H1 (cell line): ENCODE measurements around the gene NEUROD6. TPM values are rescaled to one million over a fixed set of nuclear protein-coding genes. Genes with fewer than 3 reads are reported as not detected.

Experiments used
- CTCF ChIA-PET: fragments of 300-600 bp; sonication (Branson Sonifier 250); formaldehyde crosslinking; loops from one replicate; lab custom pipeline; 2021; ENCODE audit not compliant: partially characterized antibody; lab: Charles Lee
- POLR2A ChIA-PET: fragments of 300-600 bp; sonication (Branson Sonifier 250); formaldehyde crosslinking; loops from one replicate; lab custom pipeline; 2021; ENCODE audit warnings: inconsistent platforms; ENCODE audit not compliant: partially characterized antibody; lab: Charles Lee
- DNase-seq, 2 experiments: peaks; one replicate each; pipeline versions ENCODE4 v3.0.0 to v3.0.0-alpha.2; 2010 to 2022; ENCODE audit warnings: low spot score in 2 of 2, low read depth in 1 of 2, mixed read lengths in 1 of 2
- FAIRE-seq: peaks from 2 replicates; lab custom pipeline; 2011; peaks lifted over from hg19 to GRCh38; lab: Jason Lieb, UNC
- H2AFZ ChIP-seq: 2 replicates; pipeline ENCODE4 v1.8.1; 2012; ENCODE audit warnings: low read length, inconsistent platforms
- H2AK5ac ChIP-seq: 2 replicates; pipeline ENCODE4 v1.6.1; 2013; ENCODE audit warnings: low read depth, low read length
- H2BK120ac ChIP-seq: replicated peaks from 2 replicates; pipeline ENCODE3; 2013; ENCODE audit warnings: low read depth, low read length, inconsistent platforms
- H2BK12ac ChIP-seq: 2 replicates; pipeline ENCODE4 v1.6.1; 2013; ENCODE audit warnings: low read depth, low read length
- H2BK15ac ChIP-seq: 2 replicates; pipeline ENCODE4 v1.6.1; 2013; ENCODE audit warnings: low read length
- H2BK20ac ChIP-seq: 2 replicates; pipeline ENCODE4 v1.6.1; 2013; ENCODE audit warnings: low read length
- H2BK5ac ChIP-seq: 2 replicates; pipeline ENCODE4 v1.6.1; 2013; ENCODE audit warnings: low read depth, low read length
- H3K14ac ChIP-seq: 2 replicates; pipeline ENCODE4 v1.6.1; 2013; ENCODE audit warnings: inconsistent platforms; ENCODE audit not compliant: insufficient read length
- H3K18ac ChIP-seq: 2 replicates; pipeline ENCODE4 v1.6.1; 2013; ENCODE audit warnings: low read length; ENCODE audit errors: extremely low read depth
- H3K23ac ChIP-seq: 2 replicates; pipeline ENCODE4 v1.6.1; 2013; ENCODE audit warnings: inconsistent platforms; ENCODE audit not compliant: insufficient read length
- H3K23me2 ChIP-seq: 2 replicates; pipeline ENCODE4 v1.6.1; 2013; ENCODE audit warnings: low read depth, low read length
- H3K27ac ChIP-seq: 2 replicates; pipeline ENCODE4 v1.6.1; 2011; ENCODE audit warnings: low read depth, low read length, inconsistent platforms
- H3K27me3 ChIP-seq, 4 experiments: replicated peaks in 1 of 4; 1 replicate in 1 of 4; 2 replicates in 3 of 4; pipeline versions ENCODE4 v1.6.1 to v1.8.1; 2011 to 2013; ENCODE audit warnings: low read length in 3 of 4, mild to moderate bottlenecking in 3 of 4, inconsistent platforms in 2 of 4, mixed read lengths in 2 of 4, moderate library complexity in 1 of 4; ENCODE audit not compliant: control insufficient read depth in 3 of 4, insufficient read depth in 3 of 4; ENCODE audit errors: extremely low read depth in 1 of 4
- H3K36me3 ChIP-seq, 4 experiments: 2 replicates each; pipeline versions ENCODE4 v1.6.1 to v1.8.1; 2011 to 2013; ENCODE audit warnings: mild to moderate bottlenecking in 4 of 4, low read length in 3 of 4, moderate library complexity in 2 of 4, control low read depth in 1 of 4, inconsistent platforms in 1 of 4; ENCODE audit not compliant: insufficient read depth in 4 of 4, control insufficient read depth in 2 of 4
- H3K4ac ChIP-seq: replicated peaks from 2 replicates; pipeline ENCODE3; 2013; ENCODE audit warnings: low read length, low read depth, mixed read lengths, inconsistent platforms; ENCODE audit not compliant: insufficient read length
- H3K4me1 ChIP-seq, 4 experiments: replicated peaks in 1 of 4; 1 replicate in 1 of 4; 2 replicates in 3 of 4; pipeline versions ENCODE4 v1.6.1 to v1.8.1; 2011 to 2013; ENCODE audit warnings: low read length in 3 of 4, inconsistent platforms in 2 of 4, mixed read lengths in 1 of 4; ENCODE audit not compliant: insufficient read depth in 4 of 4, control insufficient read depth in 3 of 4
- H3K4me2 ChIP-seq, 2 experiments: 2 replicates each; pipeline versions ENCODE4 v1.6.1 to v1.8.1; 2011 to 2013; ENCODE audit warnings: low read depth in 2 of 2, low read length in 2 of 2, control low read depth in 1 of 2, inconsistent platforms in 1 of 2, mild to moderate bottlenecking in 1 of 2; ENCODE audit not compliant: insufficient read depth in 1 of 2
- H3K4me3 ChIP-seq, 4 experiments: fragments of 200-600, 300-600 bp in 1 of 4; sonication (generic), shearing (Covaris generic), sonication (Bioruptor Twin) in 1 of 4; 2 replicates each; pipeline versions ENCODE4 v1.5.1 to v1.8.1; 2011 to 2016; ENCODE audit warnings: low read length in 4 of 4, low read depth in 3 of 4, control low read depth in 2 of 4, inconsistent platforms in 2 of 4, mild to moderate bottlenecking in 2 of 4, mixed read lengths in 1 of 4, moderate library complexity in 1 of 4; ENCODE audit not compliant: insufficient read depth in 2 of 4; ENCODE audit errors: extremely low read depth in 1 of 4
- H3K56ac ChIP-seq: replicated peaks from 2 replicates; pipeline ENCODE3; 2013; ENCODE audit warnings: low read depth, mild to moderate bottlenecking, mixed read lengths, low read length, inconsistent platforms; ENCODE audit not compliant: insufficient read length
- H3K79me1 ChIP-seq: 2 replicates; pipeline ENCODE4 v1.6.1; 2013; ENCODE audit warnings: low read depth, low read length, control low read depth
- H3K79me2 ChIP-seq, 2 experiments: 2 replicates each; pipeline versions ENCODE4 v1.6.1 to v1.8.1; 2012 to 2013; ENCODE audit warnings: low read length in 2 of 2, mild to moderate bottlenecking in 2 of 2, inconsistent platforms in 1 of 2; ENCODE audit not compliant: insufficient read depth in 2 of 2, control insufficient read depth in 1 of 2
- H3K9ac ChIP-seq, 4 experiments: replicated peaks in 1 of 4; 1 replicate in 1 of 4; 2 replicates in 3 of 4; pipeline versions ENCODE4 v1.6.1 to v1.8.1; 2011 to 2013; ENCODE audit warnings: low read depth in 3 of 4, low read length in 3 of 4, control low read depth in 2 of 4, mild to moderate bottlenecking in 2 of 4, moderate library complexity in 2 of 4, inconsistent platforms in 1 of 4; ENCODE audit errors: extremely low read depth in 1 of 4
- H3K9me3 ChIP-seq, 2 experiments: 2 replicates each; pipeline versions ENCODE4 v1.6.1 to v1.8.1; 2012 to 2013; ENCODE audit warnings: mild to moderate bottlenecking in 2 of 2, moderate library complexity in 2 of 2, control low read depth in 1 of 2, inconsistent platforms in 1 of 2, low read depth in 1 of 2, low read length in 1 of 2, mixed read lengths in 1 of 2; ENCODE audit not compliant: insufficient read depth in 2 of 2
- H4K20me1 ChIP-seq, 2 experiments: replicated peaks in 1 of 2; 2 replicates each; pipeline versions ENCODE3 to v1.8.1; 2011 to 2013; ENCODE audit warnings: inconsistent platforms in 2 of 2, low read length in 2 of 2, mild to moderate bottlenecking in 1 of 2; ENCODE audit not compliant: insufficient read depth in 2 of 2, control insufficient read depth in 1 of 2
- H4K5ac ChIP-seq: 2 replicates; pipeline ENCODE4 v1.6.1; 2013; ENCODE audit warnings: low read length, low read depth, mixed read lengths, inconsistent platforms; ENCODE audit not compliant: insufficient read length
- H4K8ac ChIP-seq: 2 replicates; pipeline ENCODE4 v1.8.0; 2013; ENCODE audit warnings: mild to moderate bottlenecking, moderate library complexity, low read length, inconsistent platforms; ENCODE audit not compliant: insufficient read depth; ENCODE audit errors: extremely low read depth
- H4K91ac ChIP-seq: replicated peaks from 2 replicates; pipeline ENCODE3; 2013; ENCODE audit warnings: low read length, mixed read lengths, inconsistent platforms; ENCODE audit not compliant: insufficient read length
- CHD2 ChIP-seq: IDR thresholded peaks from 2 replicates; pipeline ENCODE4 v1.6.1; 2012; ENCODE audit warnings: low read length, improper control_type of control experiment
- EGR1 ChIP-seq: IDR thresholded peaks from 2 replicates; pipeline ENCODE4 v1.6.1; 2011; ENCODE audit warnings: low read depth, low read length, borderline replicate concordance
- EP300 ChIP-seq, 2 experiments: IDR thresholded peaks; 1 replicate in 1 of 2; 2 replicates in 1 of 2; pipeline ENCODE4 v1.6.1; 2011 to 2012; ENCODE audit warnings: low read depth in 2 of 2, low read length in 2 of 2, mild to moderate bottlenecking in 2 of 2, borderline replicate concordance in 1 of 2, inconsistent platforms in 1 of 2, moderate library complexity in 1 of 2
- HDAC2 ChIP-seq, 2 experiments: fragments of 300-600 bp in 1 of 2; sonication (generic) in 1 of 2; IDR thresholded peaks; 2 replicates each; pipeline ENCODE4 v1.6.1; 2011 to 2012; ENCODE audit warnings: low read depth in 2 of 2, low read length in 2 of 2, mild to moderate bottlenecking in 2 of 2, moderate library complexity in 2 of 2, borderline replicate concordance in 1 of 2, inconsistent platforms in 1 of 2
- JUND ChIP-seq: IDR thresholded peaks from 2 replicates; pipeline ENCODE4 v1.6.1; 2011; ENCODE audit warnings: mild to moderate bottlenecking, improper control_type of control experiment, low read length
- MAX ChIP-seq: IDR thresholded peaks from 2 replicates; pipeline ENCODE4 v1.6.1; 2012; ENCODE audit warnings: inconsistent platforms
- POLR2AphosphoS5 ChIP-seq: IDR thresholded peaks from 2 replicates; pipeline ENCODE4 v1.6.1; 2011; ENCODE audit warnings: low read depth, low read length
- SIRT6 ChIP-seq: IDR thresholded peaks from one replicate; pipeline ENCODE4 v1.7.1; 2012; ENCODE audit warnings: low read length, inconsistent platforms
- SP2 ChIP-seq: IDR thresholded peaks from 2 replicates; pipeline ENCODE4 v1.6.1; 2012; ENCODE audit warnings: mild to moderate bottlenecking, low read length, inconsistent platforms
- SUZ12 ChIP-seq: fragments of 200-600 bp; sonication (generic); IDR thresholded peaks from 2 replicates; pipeline ENCODE4 v1.6.1; 2012; ENCODE audit warnings: mild to moderate bottlenecking, inconsistent platforms, low read length, moderate library complexity, mixed read lengths
- WGBS, 2 experiments: shearing (Covaris generic) in 1 of 2; methylation state at CpG; one replicate each; pipeline versions ENCODE4 v1.1.6 to v1.1.7; 2013 to 2015; ENCODE audit warnings: low lambda C conversion rate in 2 of 2, mixed read lengths in 2 of 2, inconsistent platforms in 1 of 2, low coverage in 1 of 2, missing lambda C conversion rate in 1 of 2; ENCODE audit not compliant: insufficient replicate concordance in 2 of 2, insufficient coverage in 1 of 2, insufficient read length in 1 of 2; ENCODE audit errors: extremely low coverage in 1 of 2, missing lambda C conversion rate in 1 of 2; 5-methylcytosine and 5-hydroxymethylcytosine counted together
- polyA plus RNA-seq, 7 experiments: library from polyadenylated mRNA; depleted of rRNA in 3 of 7; stranded (reverse) in 5 of 7; unstranded in 2 of 7; fragments of >200 nt in 5 of 7; fragments of 200-250 nt in 2 of 7; gene quantifications; 1 replicate in 5 of 7; 2 replicates in 1 of 7; 4 replicates in 1 of 7; pipeline versions ENCODE4 v1.2.1 to v1.2.3, GENCODE V29; 2011 to 2013; ENCODE audit warnings: missing spikeins in 2 of 7, mixed read lengths in 2 of 7
- total RNA-seq: library from RNA; stranded (reverse); fragmentation: NEBNext Ultra II Directional; extraction: Animal tissue kit (Norgen Biotek cat#: 25700); gene quantifications from 2 replicates; pipeline ENCODE4 v1.2.1, GENCODE V29; 2021

Gene NEUROD6
- total and polyA plus RNA-seq, 2 of the 8 experiments (the other 6 are each of a cell fraction or from before 2014, with no cell fraction given): not detected

GRCh38 chr7:31372231-31372959, 31.9 kb upstream of the NEUROD6 start:
- Histone ChIP-seq H2BK5ac (peak overlapping the region; percentile 5; the same call in 1 of the 2 replicates), H3K56ac (no peak overlapping the region), H3K27me3 (peaks cover 0 to 9% (median 2%) of the 10 kb centered on the region in 4 experiments; a peak in 4 of 7 replicates), H3K23me2 (no peaks in the 10 kb centered on the region), H3K18ac (no peak overlapping the region), H3K9ac (no peak overlapping the region), H3K4me1 (peaks cover 0 to 4% (median 0%) of the 10 kb centered on the region in 4 experiments; a peak in 2 of 7 replicates), H3K14ac (no peak overlapping the region), H4K91ac (peak overlapping the region; percentile 31), H2AK5ac (no peak overlapping the region), H2BK120ac (no peak overlapping the region), H3K79me1 (no peaks in the 10 kb centered on the region), H3K4me3 (no peak overlapping the region), H3K9me3 (no peaks in the 10 kb centered on the region), H3K4ac (no peak overlapping the region), H4K5ac (no peak overlapping the region), H3K23ac (no peak overlapping the region), H3K4me2 (no peak overlapping the region), H3K79me2 (no peaks in the 10 kb centered on the region), H2BK15ac (no peak overlapping the region), H4K20me1 (no peaks in the 10 kb centered on the region), H2AFZ (no peak overlapping the region), H3K27ac (no peak overlapping the region), H3K36me3 (no peaks in the 10 kb centered on the region), H2BK20ac (0 out of 2 replicates have a peak overlapping the region, but pooled peaks have one; percentile 72), H2BK12ac (peak overlapping the region; percentile 39; the same call in 1 of the 2 replicates), H4K8ac (no peak overlapping the region)
- DNase-seq: no peak
- POLR2A ChIA-PET: no interaction called here
- 89% methylated on average over 11 of the region's 11 CpGs; no CpG with 5 or more reads in 1 of the 2 experiments for WGBS, 2 experiments
- CTCF ChIA-PET: interaction anchor here (0.6 to 9.1 kb wide), 44 partner anchors 9 to 968 kb away, joined by 3 to 136 read pairs (median 5); no protein-coding TSS in a partner anchor
- no peak for TF ChIP-seq HDAC2 (IDR thresholded peaks at IDR 0.05; ENCODE audit: borderline replicate concordance in 1 of 2, low read depth in 2 of 2, low read length in 2 of 2)
- TF ChIP-seq EP300 (IDR thresholded peaks at IDR 0.05; ENCODE audit: borderline replicate concordance in 1 of 2, low read depth in 2 of 2, low read length in 2 of 2): no peak
- TF ChIP-seq JUND: no peak
- TF ChIP-seq SP2: no peak
- TF ChIP-seq SUZ12: no peak
- TF ChIP-seq SIRT6: no peak
- TF ChIP-seq MAX: no peak
- no peak for TF ChIP-seq CHD2
- TF ChIP-seq EGR1: no peak
- TF ChIP-seq POLR2AphosphoS5: no peak
- no peak for FAIRE-seq
